ENCODE data around the gene ATXN10. TPM values are rescaled to one million over a fixed set of nuclear protein-coding genes. Genes with fewer than 3 reads are reported as not detected.

Gene ATXN10
- total and polyA plus RNA-seq, 10 of the 15 experiments (the other 5 are each of a cell fraction or from before 2014, with no cell fraction given) = 29.2 to 249 (median 146) TPM

- TF ChIP-seq SKIL (IDR thresholded peaks at IDR 0.05; ENCODE audit: low read depth, poor library complexity, severe bottlenecking) (no peak), PAX8 (IDR thresholded peaks at IDR 0.05) (no peak), POLR2A (IDR thresholded peaks at IDR 0.05; ENCODE audit: low read depth, low read length) (no peak), IKZF1 (conservative IDR thresholded peaks at IDR 0.05) (no peak), ZNF687 (IDR thresholded peaks at IDR 0.05) (no peak), ZNF207 (IDR thresholded peaks at IDR 0.05; ENCODE audit: borderline replicate concordance) (no peak), CHD4 (IDR thresholded peaks at IDR 0.05) (no peak), KLF5 (IDR thresholded peaks at IDR 0.05; ENCODE audit: partially characterized antibody) (no peak)
These were observed 208.6 kb downstream of the ATXN10 start (continued) for GRCh38 chr22:45880091-45880715.

Data from GM12878 (cell line).